ENCODE measurements around the gene DNAH9. TPM values are rescaled to one million over a fixed set of nuclear protein-coding genes. Genes with fewer than 3 reads are reported as not detected.

DNAH9 gene
- total RNA-seq, 3 donors from 2014 or later (not counting 1 experiment from before 2014, with no cell fraction given), result not detected

DNA sequence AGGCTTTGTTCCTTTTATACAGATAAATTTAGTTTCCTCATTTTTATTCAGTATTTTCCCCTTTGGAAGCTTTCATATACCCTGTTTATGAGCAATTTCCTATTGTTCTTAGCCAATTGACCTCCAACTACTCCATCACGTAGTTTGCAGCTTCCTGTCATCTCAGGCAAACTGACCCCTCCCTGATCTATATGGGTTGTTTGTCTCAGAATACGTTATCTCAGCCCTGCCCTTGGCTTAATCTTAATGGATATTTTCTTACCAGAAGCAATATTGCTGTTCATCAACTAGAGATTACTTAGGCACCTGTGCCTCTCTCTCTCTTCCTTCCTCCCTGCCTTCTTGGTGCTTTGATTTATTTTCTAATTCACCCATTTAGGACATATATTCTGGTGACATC, 317.8 kb downstream of the DNAH9 start:
- 20% methylated on average over 2 of the region's 2 CpGs for WGBS (ENCODE audit: insufficient coverage)
- Mint-ChIP-seq H3K4me3 (no peak overlapping the region), H3K36me3 (no peaks in the 10 kb centered on the region), H3K4me1 (no peaks in the 10 kb centered on the region), H3K9me3 (peaks cover 12% of the 10 kb centered on the region in 2 donors), H3K27ac (no peak overlapping the region), H3K27me3 (ENCODE audit: low read depth in 2 of 2) (peaks cover 0 to 3% of the 10 kb centered on the region in 2 donors)
- intact Hi-C loops (cut with micrococcal nuclease), result no loop called here
- H3K9me3 ChIP-seq (ENCODE audit: control insufficient read depth, insufficient read depth, low read length), result no peaks in the 10 kb centered on the region
- no peak overlapping the region for H3K27ac ChIP-seq (ENCODE audit: low read length)
- no peak overlapping the region for H3K4me3 ChIP-seq (ENCODE audit: low read length)
- H3K27me3 ChIP-seq (ENCODE audit: control insufficient read depth, insufficient read depth, low read length), result no peaks in the 10 kb centered on the region
- no peaks in the 10 kb centered on the region for H3K36me3 ChIP-seq (ENCODE audit: control insufficient read depth, insufficient read depth, low read length)
- ATAC-seq, result no peak
- no peaks in the 10 kb centered on the region for H3K4me1 ChIP-seq (ENCODE audit: control insufficient read depth, insufficient read depth, low read length)
- no peak for DNase-seq
- TF ChIP-seq, protein P1, sequence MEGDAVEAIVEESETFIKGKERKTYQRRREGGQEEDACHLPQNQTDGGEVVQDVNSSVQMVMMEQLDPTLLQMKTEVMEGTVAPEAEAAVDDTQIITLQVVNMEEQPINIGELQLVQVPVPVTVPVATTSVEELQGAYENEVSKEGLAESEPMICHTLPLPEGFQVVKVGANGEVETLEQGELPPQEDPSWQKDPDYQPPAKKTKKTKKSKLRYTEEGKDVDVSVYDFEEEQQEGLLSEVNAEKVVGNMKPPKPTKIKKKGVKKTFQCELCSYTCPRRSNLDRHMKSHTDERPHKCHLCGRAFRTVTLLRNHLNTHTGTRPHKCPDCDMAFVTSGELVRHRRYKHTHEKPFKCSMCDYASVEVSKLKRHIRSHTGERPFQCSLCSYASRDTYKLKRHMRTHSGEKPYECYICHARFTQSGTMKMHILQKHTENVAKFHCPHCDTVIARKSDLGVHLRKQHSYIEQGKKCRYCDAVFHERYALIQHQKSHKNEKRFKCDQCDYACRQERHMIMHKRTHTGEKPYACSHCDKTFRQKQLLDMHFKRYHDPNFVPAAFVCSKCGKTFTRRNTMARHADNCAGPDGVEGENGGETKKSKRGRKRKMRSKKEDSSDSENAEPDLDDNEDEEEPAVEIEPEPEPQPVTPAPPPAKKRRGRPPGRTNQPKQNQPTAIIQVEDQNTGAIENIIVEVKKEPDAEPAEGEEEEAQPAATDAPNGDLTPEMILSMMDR (IDR thresholded peaks at IDR 0.05), result no peak

GRCh38 chr17:11917415-11917814, 319.1 kb downstream of the DNAH9 start:
- Histone ChIP-seq H3K36me3 (ENCODE audit: control insufficient read depth, insufficient read depth, low read length) (no peaks in the 10 kb centered on the region), H3K9me3 (ENCODE audit: control insufficient read depth, insufficient read depth, low read length) (no peaks in the 10 kb centered on the region), H3K27me3 (ENCODE audit: control insufficient read depth, insufficient read depth, low read length) (no peaks in the 10 kb centered on the region), H3K27ac (ENCODE audit: low read length) (no peak overlapping the region), H3K4me1 (ENCODE audit: control insufficient read depth, insufficient read depth, low read length) (no peaks in the 10 kb centered on the region), H3K4me3 (ENCODE audit: low read length) (no peak overlapping the region)
- DNase-seq, result no peak
- ATAC-seq, result no peak
- TF ChIP-seq, protein P1 (IDR thresholded peaks at IDR 0.05), result no peak
- H3K36me3 Mint-ChIP-seq, result no peaks in the 10 kb centered on the region
- intact Hi-C loops (cut with micrococcal nuclease), result no loop called here
- peaks cover 0 to 3% of the 10 kb centered on the region in 2 donors for H3K27me3 Mint-ChIP-seq (ENCODE audit: low read depth in 2 of 2)
- 75% methylated on average over 5 of the region's 5 CpGs for WGBS (ENCODE audit: insufficient coverage)
- peaks cover 7 to 10% of the 10 kb centered on the region in 2 donors for H3K9me3 Mint-ChIP-seq
- no peak overlapping the region for H3K27ac Mint-ChIP-seq
- H3K4me3 Mint-ChIP-seq, result no peak overlapping the region
- H3K4me1 Mint-ChIP-seq, result no peaks in the 10 kb centered on the region

DNA sequence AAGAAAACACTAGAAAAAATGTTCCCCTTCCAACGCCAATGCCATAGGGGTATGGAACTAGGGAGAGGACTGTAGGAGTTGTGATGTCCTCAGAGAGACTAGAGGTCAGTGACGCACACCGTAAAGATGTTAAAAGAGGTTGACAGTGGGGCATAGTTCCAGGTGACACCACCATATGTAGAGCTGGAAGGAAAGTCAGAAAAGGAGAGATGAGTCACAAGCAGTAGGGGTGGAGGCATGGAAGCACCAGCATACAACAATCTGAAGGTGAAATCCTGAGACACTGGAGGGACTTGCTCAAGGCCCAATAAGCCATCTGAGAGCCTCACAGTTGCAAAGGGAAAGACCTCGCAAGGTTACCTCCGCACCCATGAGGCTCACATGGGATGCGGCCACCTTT, 323.0 kb downstream of the DNAH9 start:
- WGBS (ENCODE audit: insufficient coverage), result 94% methylated on average over 6 of the region's 6 CpGs
- peaks cover 0 to 3% of the 10 kb centered on the region in 2 donors for H3K27me3 Mint-ChIP-seq (ENCODE audit: low read depth in 2 of 2)
- Histone ChIP-seq H3K27ac (ENCODE audit: low read length) (no peak overlapping the region), H3K36me3 (ENCODE audit: control insufficient read depth, insufficient read depth, low read length) (no peaks in the 10 kb centered on the region), H3K4me3 (ENCODE audit: low read length) (no peak overlapping the region), H3K4me1 (ENCODE audit: control insufficient read depth, insufficient read depth, low read length) (no peaks in the 10 kb centered on the region), H3K27me3 (ENCODE audit: control insufficient read depth, insufficient read depth, low read length) (no peaks in the 10 kb centered on the region), H3K9me3 (ENCODE audit: control insufficient read depth, insufficient read depth, low read length) (no peaks in the 10 kb centered on the region)
- H3K9me3 Mint-ChIP-seq, result peaks cover 7 to 8% of the 10 kb centered on the region in 2 donors
- H3K27ac Mint-ChIP-seq, result no peak overlapping the region
- TF ChIP-seq, protein P1 (IDR thresholded peaks at IDR 0.05), result no peak
- no peak for ATAC-seq
- H3K36me3 Mint-ChIP-seq, result no peaks in the 10 kb centered on the region
- H3K4me3 Mint-ChIP-seq, result no peak overlapping the region
- no peak for DNase-seq
- no peaks in the 10 kb centered on the region for H3K4me1 Mint-ChIP-seq
- intact Hi-C loops (cut with micrococcal nuclease), result no loop called here

DNA sequence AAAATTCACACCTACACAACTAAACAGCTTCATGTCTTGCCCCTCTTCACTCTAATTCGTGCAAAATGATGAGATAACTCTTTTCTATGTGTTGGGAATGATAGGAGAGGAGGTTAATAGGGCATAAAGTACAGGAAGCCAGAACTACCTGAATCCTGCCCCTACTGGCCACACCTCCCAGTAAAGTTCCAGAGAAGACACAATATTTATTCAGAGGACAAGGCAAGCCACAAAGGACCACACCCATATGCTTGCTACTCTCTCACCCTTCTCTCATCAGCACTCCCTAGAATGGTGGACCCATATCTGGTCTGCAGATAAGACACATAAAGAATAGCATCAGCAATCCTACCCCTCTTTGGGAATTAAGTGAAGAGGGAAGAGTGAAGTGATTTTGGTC, 324.4 kb downstream of the DNAH9 start:
- intact Hi-C loops (cut with micrococcal nuclease), result no loop called here

More for the DNA sequence above, 324.4 kb downstream of the DNAH9 start:
- no peaks in the 10 kb centered on the region for H3K36me3 Mint-ChIP-seq
- TF ChIP-seq, protein P1 (IDR thresholded peaks at IDR 0.05), result no peak
- DNase-seq (no peak), ATAC-seq (no peak)
- Histone ChIP-seq H3K9me3 (ENCODE audit: control insufficient read depth, insufficient read depth, low read length) (no peaks in the 10 kb centered on the region), H3K4me3 (ENCODE audit: low read length) (no peak overlapping the region), H3K4me1 (ENCODE audit: control insufficient read depth, insufficient read depth, low read length) (no peaks in the 10 kb centered on the region), H3K27ac (ENCODE audit: low read length) (no peak overlapping the region), H3K36me3 (ENCODE audit: control insufficient read depth, insufficient read depth, low read length) (no peaks in the 10 kb centered on the region), H3K27me3 (ENCODE audit: control insufficient read depth, insufficient read depth, low read length) (no peaks in the 10 kb centered on the region)
- no CpG with 5 or more reads among the region's 1 CpG for WGBS (ENCODE audit: insufficient coverage)
- peaks cover 3 to 7% of the 10 kb centered on the region in 2 donors for H3K9me3 Mint-ChIP-seq
- peaks cover 0 to 5% of the 10 kb centered on the region in 2 donors for H3K27me3 Mint-ChIP-seq (ENCODE audit: low read depth in 2 of 2)
- H3K4me3 Mint-ChIP-seq, result no peak overlapping the region
- H3K27ac Mint-ChIP-seq, result no peak overlapping the region
- no peaks in the 10 kb centered on the region for H3K4me1 Mint-ChIP-seq

Measured in natural killer cell (primary cell).